Left renal cortex interstitium (tissue), 4 donors: ENCODE measurements around the gene TEKT1. TPM values are rescaled to one million over a fixed set of nuclear protein-coding genes. Genes with fewer than 3 reads are reported as not detected.

ENCODE experiments used
- DNase-seq, 4 donors: peaks; one replicate each; pipeline ENCODE4 v3.0.0-alpha.2; 2013; ENCODE audit warnings: low read depth in 4 of 4, low spot score in 2 of 4, missing footprints in 1 of 4
- polyA plus RNA-seq, 4 donors: library from polyadenylated mRNA; unstranded; fragments of 120-200 nt; gene quantifications; one replicate each; pipeline ENCODE4 v1.2.1, GENCODE V29; 2013; ENCODE audit not compliant: insufficient read length in 4 of 4

Gene TEKT1
- polyA plus RNA-seq, 4 donors = 0.47 to 0.94 (median 0.65) TPM

GRCh38 chr17:6772016-6772415, 59.5 kb downstream of the TEKT1 start:
- DNase-seq = no peak

- DNase-seq = no peak
These were observed 63.1 kb downstream of the TEKT1 start for GRCh38 chr17:6768447-6768846.

GRCh38 chr17:6761779-6762178, 69.8 kb downstream of the TEKT1 start:
- DNase-seq = no peak

- DNase-seq = no peak
These were observed 73.8 kb downstream of the TEKT1 start for GRCh38 chr17:6757747-6758146.

GRCh38 chr17:6756425-6757031, 75.0 kb downstream of the TEKT1 start:
- no peak for DNase-seq

- no peak for DNase-seq
These were observed 75.8 kb downstream of the TEKT1 start, which contains the start of gene XAF1 for GRCh38 chr17:6755731-6756184. Gene XAF1, plus strand, starts transcription at chr17:6756046. Its CDS starts 33 bp downstream, at chr17:6756079.

GRCh38 chr17:6755281-6755680, 76.2 kb downstream of the TEKT1 start:
- no peak for DNase-seq

GRCh38 chr17:6753546-6753945, 78.0 kb downstream of the TEKT1 start:
- DNase-seq = no peak

- peak in 1 of 4 donors; percentile 15 for DNase-seq
These were observed 78.5 kb downstream of the TEKT1 start for GRCh38 chr17:6753006-6753445.

DNA sequence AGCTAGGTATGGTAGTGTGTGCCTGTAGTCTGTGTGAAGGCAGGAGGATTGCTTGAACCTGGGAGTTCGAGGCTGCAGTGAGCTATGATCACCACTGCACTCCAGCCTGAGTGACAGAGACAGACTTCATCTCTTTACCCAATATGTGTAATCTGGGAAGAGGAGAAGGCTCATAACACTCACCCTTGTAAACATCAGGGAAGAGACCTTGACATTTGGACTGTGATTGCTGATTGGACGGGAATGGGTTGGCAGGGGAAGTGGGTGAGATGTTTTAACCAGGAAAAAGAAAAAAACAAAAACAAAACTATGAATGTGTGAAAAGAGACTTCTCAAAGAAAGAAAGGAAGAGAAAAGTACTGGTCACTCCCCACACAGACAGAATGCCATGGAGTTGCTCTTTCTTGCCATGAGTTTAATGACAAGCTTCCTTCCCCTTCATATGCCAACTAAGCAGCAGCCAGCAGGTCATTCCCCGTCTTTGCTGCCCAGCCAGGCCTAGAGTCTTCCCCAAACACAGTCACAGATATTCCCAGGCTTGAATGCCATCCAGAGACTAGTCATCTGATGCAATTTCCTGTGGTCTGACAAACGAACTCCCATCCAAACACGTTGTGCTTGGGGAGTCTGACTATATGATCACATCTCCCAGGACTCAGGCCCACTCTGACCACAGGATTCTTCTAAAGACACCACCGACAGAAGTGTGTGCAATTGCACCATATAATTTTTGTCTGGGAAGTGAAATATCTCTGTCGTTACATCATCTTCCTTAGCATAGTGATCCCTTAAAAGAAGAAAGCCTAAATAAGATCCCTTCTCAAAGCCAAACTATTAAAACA, 79.2 kb downstream of the TEKT1 start:
- no peak for DNase-seq

GRCh38 chr17:6749519-6749918, 82.0 kb downstream of the TEKT1 start:
- no peak for DNase-seq

GRCh38 chr17:6748617-6749016, 82.9 kb downstream of the TEKT1 start:
- no peak for DNase-seq

Other genes with a start within 250 kb of the TEKT1 start
- 10 to 100 TPM; 25.3 to 42.2 (median 37.9) TPM for gene KIAA0753, start 191.0 kb downstream of the TEKT1 start, polyA plus RNA-seq
- 10 to 100 TPM; 76.6 to 99.2 (median 88.3) TPM for gene TXNDC17, start 190.7 kb downstream of the TEKT1 start, polyA plus RNA-seq
- 10 to 100 TPM; 20.8 to 26.2 (median 24.2) TPM for gene MED31, start 180.1 kb downstream of the TEKT1 start, polyA plus RNA-seq
- gene C17orf100, start 180.0 kb downstream of the TEKT1 start, polyA plus RNA-seq = 10 to 100 TPM in 2 of 4 donors, 1 to 10 TPM in 2; 9.0 to 12.4 (median 11.1) TPM
- gene SLC13A5, start 118.4 kb downstream of the TEKT1 start, polyA plus RNA-seq = 1 to 10 TPM in 3 of 4 donors, under 1 TPM in 1; 0.81 to 4.8 (median 3.3) TPM
- 10 to 100 TPM in 2 of 4 donors, 1 to 10 TPM in 2; 5.3 to 15.2 (median 10.5) TPM for gene XAF1, start 75.7 kb downstream of the TEKT1 start, polyA plus RNA-seq
- under 1 TPM; 0.09 to 0.19 (median 0.15) TPM for gene FBXO39, start 55.5 kb downstream of the TEKT1 start, polyA plus RNA-seq
- 1 to 10 TPM; 1.5 to 3.8 (median 2.7) TPM for gene ALOX12, start 164.3 kb upstream of the TEKT1 start, polyA plus RNA-seq
- gene RNASEK, start 180.9 kb upstream of the TEKT1 start, polyA plus RNA-seq = 100 to 1,000 TPM; 160 to 224 (median 185) TPM
- 10 to 100 TPM; 21.3 to 27.0 (median 24.7) TPM for gene BCL6B, start 191.3 kb upstream of the TEKT1 start, polyA plus RNA-seq
- 1 to 10 TPM; 2.9 to 4.8 (median 3.5) TPM for gene SLC16A13, start 204.3 kb upstream of the TEKT1 start, polyA plus RNA-seq
- under 1 TPM; 0.31 to 0.71 (median 0.49) TPM for gene SLC16A11, start 212.4 kb upstream of the TEKT1 start, polyA plus RNA-seq
- 1 to 10 TPM; 1.1 to 2.3 (median 1.3) TPM for gene CLEC10A, start 248.5 kb upstream of the TEKT1 start, polyA plus RNA-seq